Measurements from ENCODE around the gene KCNH6.

Gene KCNH6

GRCh38 chr17:63514477-63514876 is 8.7 kb upstream of the KCNH6 start:
- DNase-seq: no peak

GRCh38 chr17:63514974-63515373 is 8.2 kb upstream of the KCNH6 start:
- no peak for DNase-seq

GRCh38 chr17:63515426-63515825 is 7.7 kb upstream of the KCNH6 start:
- DNase-seq: no peak

- DNase-seq: peak; percentile 35
Observed at GRCh38 chr17:63516910-63517824, 6.0 kb upstream of the KCNH6 start.

- no peak for DNase-seq
Observed at GRCh38 chr17:63517825-63518534, 5.2 kb upstream of the KCNH6 start.

GRCh38 chr17:63519116-63519881 is 3.9 kb upstream of the KCNH6 start:
- no peak for DNase-seq

- no peak for DNase-seq
Observed at GRCh38 chr17:63519972-63520882, 2.9 kb upstream of the KCNH6 start.

- no peak for DNase-seq
Observed at GRCh38 chr17:63524051-63524450, 893 bp downstream of the KCNH6 start.

- no peak for DNase-seq
Observed at GRCh38 chr17:63525190-63525946, 2.2 kb downstream of the KCNH6 start.

- DNase-seq: no peak
Observed at GRCh38 chr17:63526861-63527260, 3.7 kb downstream of the KCNH6 start.

- no peak for DNase-seq
Observed at GRCh38 chr17:63528183-63528582, 5.0 kb downstream of the KCNH6 start.

GRCh38 chr17:63529711-63530556 is 6.8 kb downstream of the KCNH6 start:
- no peak for DNase-seq

- no peak for DNase-seq
Observed at GRCh38 chr17:63530557-63531021, 7.4 kb downstream of the KCNH6 start.

- DNase-seq: no peak
Observed at GRCh38 chr17:63531022-63531965, 8.1 kb downstream of the KCNH6 start.

- no peak for DNase-seq
Observed at GRCh38 chr17:63533433-63534077, 10.4 kb downstream of the KCNH6 start.

GRCh38 chr17:63534078-63534570 is 11.0 kb downstream of the KCNH6 start:
- no peak for DNase-seq

GRCh38 chr17:63534816-63535455 is 11.8 kb downstream of the KCNH6 start:
- DNase-seq: no peak

- DNase-seq: no peak
Observed at GRCh38 chr17:63535640-63536039, 12.5 kb downstream of the KCNH6 start.
